Neutrophil (primary cell): Measurements from ENCODE around the gene MRGPRF.
A peak's percentile ranks its signal among the peaks of the same experiment; 100 is the strongest.

Source experiments
- H3K27ac ChIP-seq: fragments of 200-600 bp; sonication (generic); 2 replicates; pipeline ENCODE4 v1.5.1; 2016; ENCODE audit warnings: mild to moderate bottlenecking, moderate library complexity
- H3K27me3 ChIP-seq: fragments of 200-600 bp; sonication (generic); 2 replicates; pipeline ENCODE4 v1.6.0; 2016; ENCODE audit warnings: mild to moderate bottlenecking
- H3K36me3 ChIP-seq: fragments of 200-600 bp; sonication (generic); 2 replicates; pipeline ENCODE4 v1.5.1; 2017
- H3K4me1 ChIP-seq, 2 experiments: fragments of 200-600 bp in 1 of 2; sonication (generic) in 1 of 2; 1 replicate in 1 of 2; 2 replicates in 1 of 2; pipeline versions ENCODE4 v1.5.1 to v1.6.1; 2013 to 2016; ENCODE audit warnings: low read depth in 1 of 2, low read length in 1 of 2, mild to moderate bottlenecking in 1 of 2, moderate library complexity in 1 of 2; ENCODE audit not compliant: control insufficient read depth in 1 of 2, insufficient read depth in 1 of 2
- H3K4me3 ChIP-seq, 2 experiments: fragments of 200-600 bp in 1 of 2; sonication (generic) in 1 of 2; 1 replicate in 1 of 2; 2 replicates in 1 of 2; pipeline ENCODE4 v1.5.1; 2013 to 2016; ENCODE audit warnings: low read depth in 1 of 2, low read length in 1 of 2, mild to moderate bottlenecking in 1 of 2, moderate library complexity in 1 of 2
- H3K9me3 ChIP-seq: fragments of 200-600 bp; sonication (generic); 2 replicates; pipeline ENCODE4 v1.5.1; 2016
- TF ChIP-seq, protein P1 (sequence below): fragments of 200-600 bp; sonication (generic); IDR thresholded peaks from 2 replicates; pipeline ENCODE4 v1.5.1; 2016; ENCODE audit warnings: antibody characterized with exemption

The MRGPRF gene

GRCh38 chr11:69051381-69052342, 38.6 kb upstream of the MRGPRF start:
- peak overlapping the region; percentile 21 for H3K27ac ChIP-seq
- no peaks in the 10 kb centered on the region for H3K9me3 ChIP-seq
- H3K4me1 ChIP-seq = peaks cover 41 to 49% of the 10 kb centered on the region in 2 experiments
- H3K27me3 ChIP-seq = no peaks in the 10 kb centered on the region
- peaks cover 35% of the 10 kb centered on the region for H3K36me3 ChIP-seq
- H3K4me3 ChIP-seq = no peak overlapping the region
- TF ChIP-seq, protein P1, sequence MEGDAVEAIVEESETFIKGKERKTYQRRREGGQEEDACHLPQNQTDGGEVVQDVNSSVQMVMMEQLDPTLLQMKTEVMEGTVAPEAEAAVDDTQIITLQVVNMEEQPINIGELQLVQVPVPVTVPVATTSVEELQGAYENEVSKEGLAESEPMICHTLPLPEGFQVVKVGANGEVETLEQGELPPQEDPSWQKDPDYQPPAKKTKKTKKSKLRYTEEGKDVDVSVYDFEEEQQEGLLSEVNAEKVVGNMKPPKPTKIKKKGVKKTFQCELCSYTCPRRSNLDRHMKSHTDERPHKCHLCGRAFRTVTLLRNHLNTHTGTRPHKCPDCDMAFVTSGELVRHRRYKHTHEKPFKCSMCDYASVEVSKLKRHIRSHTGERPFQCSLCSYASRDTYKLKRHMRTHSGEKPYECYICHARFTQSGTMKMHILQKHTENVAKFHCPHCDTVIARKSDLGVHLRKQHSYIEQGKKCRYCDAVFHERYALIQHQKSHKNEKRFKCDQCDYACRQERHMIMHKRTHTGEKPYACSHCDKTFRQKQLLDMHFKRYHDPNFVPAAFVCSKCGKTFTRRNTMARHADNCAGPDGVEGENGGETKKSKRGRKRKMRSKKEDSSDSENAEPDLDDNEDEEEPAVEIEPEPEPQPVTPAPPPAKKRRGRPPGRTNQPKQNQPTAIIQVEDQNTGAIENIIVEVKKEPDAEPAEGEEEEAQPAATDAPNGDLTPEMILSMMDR = no peak

- Histone ChIP-seq H3K4me1 (peaks cover 43 to 49% of the 10 kb centered on the region in 2 experiments), H3K4me3 (no peak overlapping the region), H3K27me3 (no peaks in the 10 kb centered on the region), H3K27ac (peak overlapping the region; percentile 90), H3K9me3 (no peaks in the 10 kb centered on the region), H3K36me3 (peaks cover 30% of the 10 kb centered on the region)
- TF ChIP-seq, protein P1 = no peak
Measured at GRCh38 chr11:69050592-69051380, 37.7 kb upstream of the MRGPRF start.

- TF ChIP-seq, protein P1 = no peak
- Histone ChIP-seq H3K27me3 (no peaks in the 10 kb centered on the region), H3K36me3 (peaks cover 17% of the 10 kb centered on the region), H3K4me3 (peak overlapping the region; percentile 82 to 97), H3K27ac (peak overlapping the region; percentile 90), H3K4me1 (peaks cover 44 to 49% of the 10 kb centered on the region in 2 experiments), H3K9me3 (no peaks in the 10 kb centered on the region)
Measured at GRCh38 chr11:69049490-69049867, 36.4 kb upstream of the MRGPRF start.

GRCh38 chr11:69048694-69049489, 35.8 kb upstream of the MRGPRF start, which contains the start of gene TPCN2:
TSS of gene TPCN2 (plus strand) at chr11:69048932. CDS start at chr11:69048998, 66 bp downstream.
- Histone ChIP-seq H3K4me3 (peak within 1 kb of the TSS; percentile 82 to 97), H3K27ac (peak within 1 kb of the TSS; percentile 90), H3K36me3 (peaks cover 11% of the 10 kb centered on the region), H3K9me3 (no peaks in the 10 kb centered on the region), H3K27me3 (no peaks in the 10 kb centered on the region), H3K4me1 (peaks cover 49 to 54% of the 10 kb centered on the region in 2 experiments)
- TF ChIP-seq, protein P1 = peak; percentile 46
